ENCODE data around the gene KIF11. TPM values are rescaled to one million over a fixed set of nuclear protein-coding genes. Genes with fewer than 3 reads are reported as not detected.
A peak's percentile ranks its signal among the peaks of the same experiment; 100 is the strongest.

Gene KIF11
- total and polyA plus RNA-seq, 2 donors (not counting 3 experiments of a cell fraction or from before 2014, with no cell fraction given) = 7.3 to 42.6 TPM

GRCh38 chr10:92627845-92628480 lies 35.0 kb downstream of the KIF11 start:
- no peaks in the 10 kb centered on the region for H3K27me3 ChIP-seq (ENCODE audit: control insufficient read depth in 2 of 2, insufficient read depth in 2 of 2, low read length in 2 of 2)
- no peak overlapping the region for H2AFZ ChIP-seq (ENCODE audit: low read depth, low read length)
- H3K4me3 ChIP-seq (replicated peaks in 1 of 3; ENCODE audit: insufficient read depth in 1 of 3, low read depth in 1 of 3, low read length in 3 of 3) = no peak overlapping the region
- no TSS peak for BruUV-seq (replicated peaks)
- no peak overlapping the region for H3K9ac ChIP-seq (replicated peaks; ENCODE audit: extremely low read depth, insufficient read depth, low read length)
- no peaks in the 10 kb centered on the region for H4K20me1 ChIP-seq (replicated peaks; ENCODE audit: control insufficient read depth, extremely low read depth, insufficient read depth, low read length)
- ChIA-PET POLR2A (no interaction called here), CTCF (interaction anchor here (1.3 to 1.7 kb wide), 2 partner anchors 15 to 37 kb away, joined by 4 to 5 read pairs; no protein-coding TSS in a partner anchor)
- dilution Hi-C loops (cut with MboI; ENCODE audit: extremely low pct_ligation_motif_present, low sequenced_read_pairs) = no loop called here
- FAIRE-seq = no peak
- H3K9me3 ChIP-seq (replicated peaks; ENCODE audit: control insufficient read depth, insufficient read depth, low read length) = no peaks in the 10 kb centered on the region
- DNase-seq (ENCODE audit: low read depth, low spot score) = peak; percentile 24
- no peak overlapping the region for H3K4me2 ChIP-seq (ENCODE audit: insufficient read depth, low read length)
- no peak overlapping the region for H3K27ac ChIP-seq (ENCODE audit: insufficient read depth, low read depth, low read length)
- H3K4me1 ChIP-seq (ENCODE audit: control insufficient read depth, extremely low read depth, insufficient read depth, low read length) = no peaks in the 10 kb centered on the region
- TF ChIP-seq CTCF (IDR thresholded peaks at IDR 0.05; ENCODE audit: extremely low read depth in 1 of 2, insufficient read depth in 1 of 2, low read depth in 1 of 2, low read length in 2 of 2) = peak in 1 of 2 donors; percentile 12
- TF ChIP-seq POLR2A (IDR thresholded peaks at IDR 0.05; ENCODE audit: low read depth, low read length) = no peak
- peaks cover 0 to 13% of the 10 kb centered on the region in 2 experiments for H3K36me3 ChIP-seq (ENCODE audit: control insufficient read depth in 2 of 2, extremely low read depth in 1 of 2, insufficient read depth in 2 of 2, low read length in 2 of 2)
- intact Hi-C loops (cut with micrococcal nuclease) = no loop called here
- no peaks in the 10 kb centered on the region for H3K9me1 ChIP-seq (replicated peaks; ENCODE audit: control insufficient read depth, extremely low read depth, insufficient read depth, low read length)
- peaks cover 9% of the 10 kb centered on the region for H3K79me2 ChIP-seq (ENCODE audit: control insufficient read depth, insufficient read depth, low read length)

- POLR2A ChIA-PET = no interaction called here
- Histone ChIP-seq H3K4me3 (replicated peaks in 1 of 3; ENCODE audit: insufficient read depth in 1 of 3, low read depth in 1 of 3, low read length in 3 of 3) (no peak overlapping the region), H3K4me2 (ENCODE audit: insufficient read depth, low read length) (no peak overlapping the region), H2AFZ (ENCODE audit: low read depth, low read length) (no peak overlapping the region), H3K27ac (ENCODE audit: insufficient read depth, low read depth, low read length) (no peak overlapping the region), H3K9me3 (replicated peaks; ENCODE audit: control insufficient read depth, insufficient read depth, low read length) (no peaks in the 10 kb centered on the region), H3K9ac (replicated peaks; ENCODE audit: extremely low read depth, insufficient read depth, low read length) (no peak overlapping the region), H4K20me1 (replicated peaks; ENCODE audit: control insufficient read depth, extremely low read depth, insufficient read depth, low read length) (no peaks in the 10 kb centered on the region), H3K79me2 (ENCODE audit: control insufficient read depth, insufficient read depth, low read length) (peaks cover 7% of the 10 kb centered on the region), H3K36me3 (ENCODE audit: control insufficient read depth in 2 of 2, extremely low read depth in 1 of 2, insufficient read depth in 2 of 2, low read length in 2 of 2) (peaks cover 0 to 13% of the 10 kb centered on the region in 2 experiments), H3K9me1 (replicated peaks; ENCODE audit: control insufficient read depth, extremely low read depth, insufficient read depth, low read length) (no peaks in the 10 kb centered on the region), H3K4me1 (ENCODE audit: control insufficient read depth, extremely low read depth, insufficient read depth, low read length) (no peaks in the 10 kb centered on the region), H3K27me3 (ENCODE audit: control insufficient read depth in 2 of 2, insufficient read depth in 2 of 2, low read length in 2 of 2) (no peaks in the 10 kb centered on the region)
- dilution Hi-C loops (cut with MboI; ENCODE audit: extremely low pct_ligation_motif_present, low sequenced_read_pairs) (no loop called here), intact Hi-C loops (cut with micrococcal nuclease) (no loop called here)
- CTCF ChIA-PET = interaction anchor here (0.7 to 0.9 kb wide), 2 partner anchors 14 to 60 kb away, joined by 3 read pairs; partner anchors contain the start of gene HHEX
- no peak for TF ChIP-seq CTCF (IDR thresholded peaks at IDR 0.05; ENCODE audit: extremely low read depth in 1 of 2, insufficient read depth in 1 of 2, low read depth in 1 of 2, low read length in 2 of 2)
- no peak for TF ChIP-seq MYC (IDR thresholded peaks at IDR 0.05; ENCODE audit: low read depth, low read length)
- no peak for TF ChIP-seq FOS (IDR thresholded peaks at IDR 0.05; ENCODE audit: borderline replicate concordance, insufficient read depth, low read length)
- TF ChIP-seq EZH2 (IDR thresholded peaks at IDR 0.05; ENCODE audit: borderline replicate concordance, low read depth, low read length, severe bottlenecking) = no peak
- no peak for TF ChIP-seq POLR2AphosphoS5 (IDR thresholded peaks at IDR 0.05; ENCODE audit: insufficient read depth, low read depth, low read length)
- no peak for TF ChIP-seq GATA2 (IDR thresholded peaks at IDR 0.05; ENCODE audit: insufficient read depth, insufficient read length, low read depth, low read length)
- TF ChIP-seq JUN (IDR thresholded peaks at IDR 0.05; ENCODE audit: borderline replicate concordance, insufficient read depth, insufficient read length, low read depth) = no peak
- no peak for TF ChIP-seq POLR2A (IDR thresholded peaks at IDR 0.05; ENCODE audit: low read depth, low read length)
- no peak for TF ChIP-seq MAX (IDR thresholded peaks at IDR 0.05; ENCODE audit: insufficient read depth, insufficient read length)
- DNase-seq (ENCODE audit: low read depth, low spot score) (no peak), FAIRE-seq (no peak)
- BruUV-seq (replicated peaks) = no TSS peak
Observed at GRCh38 chr10:92629945-92630344, 37.0 kb downstream of the KIF11 start.

Measured in endothelial cell of umbilical vein (primary cell).